C4-2B (cell line): ENCODE results near the gene TCEA2.
"Not testable (repeated sequence)": the region's sequence is repeated elsewhere in the genome, so short reads cannot be mapped to it uniquely, and the experiment has no call there.

ENCODE experiments used
- H3K27ac ChIP-seq: fragments of 450-650 bp; 2 replicates; pipeline ENCODE4 v1.5.1; 2017
- ZFX ChIP-seq: fragments of 450-650 bp; IDR thresholded peaks from 2 replicates; pipeline ENCODE4 v1.6.1; 2017
- TF ChIP-seq, protein P1 (sequence below): fragments of 450-650 bp; conservative IDR thresholded peaks from 2 replicates; pipeline ENCODE4 v1.5.1; 2017; ENCODE audit warnings: mild to moderate bottlenecking

TCEA2 gene

DNA sequence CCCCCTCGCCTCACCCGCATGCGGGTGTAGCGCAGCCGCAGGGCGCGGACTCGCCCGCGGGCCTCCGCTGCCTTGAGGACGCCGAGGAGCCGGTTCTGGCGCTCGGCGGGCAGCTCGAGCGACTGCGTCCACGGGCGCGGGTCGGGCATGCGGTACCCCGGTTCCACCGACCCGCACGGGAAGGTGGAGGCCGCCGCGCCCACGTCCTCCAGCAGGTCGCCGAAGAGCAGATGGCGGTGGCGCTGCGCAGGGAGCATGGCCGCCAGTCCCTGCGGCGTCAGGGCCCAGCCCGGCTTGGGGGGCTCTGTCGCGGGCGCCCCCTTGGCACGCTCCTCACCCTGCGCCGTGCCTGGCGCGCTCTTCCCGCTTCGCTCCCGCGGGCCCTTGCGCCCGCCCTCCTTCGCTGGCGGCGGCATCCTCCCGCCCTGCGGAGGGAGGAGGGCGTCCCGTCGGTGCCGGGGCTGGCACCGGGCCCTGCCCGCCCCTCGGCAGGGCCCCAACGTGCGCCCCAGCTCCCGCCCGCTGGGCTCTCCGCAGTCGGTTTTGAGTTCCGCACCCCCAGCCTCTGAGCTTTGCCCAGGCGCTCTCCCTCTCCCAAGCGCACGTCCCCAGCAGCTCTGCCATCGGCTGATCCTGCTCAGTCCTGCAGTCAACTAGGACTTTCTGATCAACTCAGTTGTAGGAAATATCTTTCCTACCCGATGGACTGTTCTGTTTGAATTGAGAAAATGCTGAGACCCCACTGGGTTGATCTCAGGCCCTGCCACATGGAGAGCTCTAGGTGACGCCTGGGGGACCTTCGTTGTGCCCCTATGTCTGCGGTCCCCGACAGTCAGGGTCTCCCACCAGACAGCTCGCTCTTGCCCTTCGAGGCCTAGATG lies 21.0 kb downstream of the TCEA2 start, which contains the start of gene LKAAEAR1:
Gene LKAAEAR1 (minus strand): TSS at position 595 of the 881 bp plus-strand sequence. CDS start 179 bp downstream, at position 416.
- TF ChIP-seq ZFX, result no peak
- TF ChIP-seq, protein P1, sequence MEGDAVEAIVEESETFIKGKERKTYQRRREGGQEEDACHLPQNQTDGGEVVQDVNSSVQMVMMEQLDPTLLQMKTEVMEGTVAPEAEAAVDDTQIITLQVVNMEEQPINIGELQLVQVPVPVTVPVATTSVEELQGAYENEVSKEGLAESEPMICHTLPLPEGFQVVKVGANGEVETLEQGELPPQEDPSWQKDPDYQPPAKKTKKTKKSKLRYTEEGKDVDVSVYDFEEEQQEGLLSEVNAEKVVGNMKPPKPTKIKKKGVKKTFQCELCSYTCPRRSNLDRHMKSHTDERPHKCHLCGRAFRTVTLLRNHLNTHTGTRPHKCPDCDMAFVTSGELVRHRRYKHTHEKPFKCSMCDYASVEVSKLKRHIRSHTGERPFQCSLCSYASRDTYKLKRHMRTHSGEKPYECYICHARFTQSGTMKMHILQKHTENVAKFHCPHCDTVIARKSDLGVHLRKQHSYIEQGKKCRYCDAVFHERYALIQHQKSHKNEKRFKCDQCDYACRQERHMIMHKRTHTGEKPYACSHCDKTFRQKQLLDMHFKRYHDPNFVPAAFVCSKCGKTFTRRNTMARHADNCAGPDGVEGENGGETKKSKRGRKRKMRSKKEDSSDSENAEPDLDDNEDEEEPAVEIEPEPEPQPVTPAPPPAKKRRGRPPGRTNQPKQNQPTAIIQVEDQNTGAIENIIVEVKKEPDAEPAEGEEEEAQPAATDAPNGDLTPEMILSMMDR, result peak; percentile 61; the same call in 1 of the 2 replicates
- no peak within 1 kb of the TSS for H3K27ac ChIP-seq

DNA sequence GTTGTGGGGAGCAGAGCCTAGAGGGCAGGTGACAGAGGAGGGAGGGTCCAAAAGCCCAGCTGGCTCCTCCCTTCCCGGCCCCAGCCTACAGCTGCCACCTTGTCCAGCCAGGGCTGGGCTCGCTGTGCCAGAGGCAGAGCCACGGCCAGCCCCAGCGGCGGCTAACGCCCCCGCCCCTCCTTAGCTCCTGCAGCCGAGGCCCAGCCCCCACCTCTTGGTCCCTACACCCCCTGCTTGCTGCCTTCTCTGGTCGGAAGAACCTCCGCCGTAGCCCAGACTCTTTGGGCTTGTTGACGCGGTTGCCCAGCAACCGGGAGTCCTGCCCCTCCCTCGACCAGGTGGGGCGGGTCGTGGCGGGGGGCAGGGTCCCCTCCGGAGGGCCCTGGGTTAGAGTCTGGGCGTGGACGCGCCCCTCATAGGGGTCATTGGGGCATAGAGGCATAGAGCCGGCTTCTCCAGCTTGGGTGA lies 21.7 kb downstream of the TCEA2 start:
- H3K27ac ChIP-seq, result no peak overlapping the region

DNA sequence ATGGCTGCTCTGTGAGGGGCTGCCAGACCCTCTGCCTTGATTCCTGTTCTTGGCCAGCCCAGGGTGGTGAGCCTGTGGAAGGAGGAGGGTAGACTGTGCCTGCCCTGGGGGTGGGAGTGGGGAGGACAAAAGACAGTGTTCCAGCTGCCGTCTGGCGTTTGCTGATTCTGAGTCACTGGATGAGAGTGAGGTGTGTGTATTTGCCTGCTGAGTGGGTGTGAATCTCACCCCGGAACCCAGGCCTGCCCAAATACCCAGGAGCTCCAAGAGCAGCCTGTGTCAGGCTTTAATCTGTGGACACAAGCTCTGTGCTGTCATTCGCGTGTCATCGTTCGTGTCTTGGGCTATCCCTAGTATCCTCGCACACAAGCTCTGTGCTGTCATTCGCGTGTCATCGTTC lies 23.8 kb downstream of the TCEA2 start:
- H3K27ac ChIP-seq, result no peak overlapping the region
- TF ChIP-seq, protein P1, result no peak

More for the DNA sequence above, 21.7 kb downstream of the TCEA2 start:
- no peak for TF ChIP-seq ZFX
- TF ChIP-seq, protein P1, result no peak

DNA sequence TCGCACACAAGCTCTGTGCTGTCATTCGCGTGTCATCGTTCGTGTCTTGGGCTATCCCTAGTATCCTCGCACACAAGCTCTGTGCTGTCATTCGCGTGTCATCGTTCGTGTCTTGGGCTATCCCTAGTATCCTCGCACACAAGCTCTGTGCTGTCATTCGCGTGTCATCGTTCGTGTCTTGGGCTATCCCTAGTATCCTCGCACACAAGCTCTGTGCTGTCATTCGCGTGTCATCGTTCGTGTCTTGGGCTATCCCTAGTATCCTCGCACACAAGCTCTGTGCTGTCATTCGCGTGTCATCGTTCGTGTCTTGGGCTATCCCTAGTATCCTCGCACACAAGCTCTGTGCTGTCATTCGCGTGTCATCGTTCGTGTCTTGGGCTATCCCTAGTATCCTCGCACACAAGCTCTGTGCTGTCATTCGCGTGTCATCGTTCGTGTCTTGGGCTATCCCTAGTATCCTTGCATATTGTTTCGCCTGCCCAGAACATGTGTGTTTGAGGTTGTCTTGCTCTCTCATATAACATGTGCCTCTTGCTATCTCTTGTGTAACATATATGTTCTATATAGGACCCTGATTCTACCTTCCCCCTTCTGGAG lies 24.3 kb downstream of the TCEA2 start:
- not testable (repeated sequence) for H3K27ac ChIP-seq

DNA sequence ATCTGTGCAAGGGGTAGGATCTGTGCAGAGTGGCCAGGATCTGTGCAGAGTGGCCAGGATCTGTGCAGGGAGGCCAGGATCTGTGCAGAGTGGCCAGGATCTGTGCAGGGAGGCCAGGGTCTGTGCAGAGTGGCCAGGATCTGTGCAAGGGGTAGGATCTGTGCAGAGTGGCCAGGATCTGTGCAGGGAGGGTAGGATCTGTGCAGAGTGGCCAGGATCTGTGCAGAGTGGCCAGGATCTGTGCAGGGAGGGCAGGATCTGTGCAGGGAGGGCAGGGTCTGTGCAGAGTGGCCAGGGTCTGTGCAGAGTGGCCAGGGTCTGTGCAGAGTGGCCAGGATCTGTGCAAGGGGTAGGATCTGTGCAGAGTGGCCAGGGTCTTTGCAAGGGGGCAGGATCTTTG lies 25.6 kb downstream of the TCEA2 start:
- H3K27ac ChIP-seq, result not testable (repeated sequence)

DNA sequence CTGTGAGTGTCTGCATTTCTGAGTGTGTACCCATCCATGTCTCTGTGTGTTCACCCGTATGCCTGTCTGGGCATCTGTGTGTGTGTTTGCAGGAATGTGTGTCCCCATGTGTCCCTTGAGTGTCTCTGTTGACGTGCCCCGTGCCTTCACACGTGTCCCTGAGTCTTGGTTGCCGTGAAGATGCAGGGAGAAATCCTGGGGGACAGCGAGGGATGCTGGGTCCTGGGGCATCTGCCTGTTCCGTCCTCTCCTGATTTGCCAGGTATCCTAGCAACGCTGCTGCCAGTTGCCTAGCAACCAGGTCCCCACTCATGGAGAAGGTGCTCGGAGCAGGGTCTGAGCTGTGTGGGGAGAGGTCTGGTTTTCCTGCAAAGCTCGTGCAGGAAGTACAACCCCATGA lies 27.2 kb downstream of the TCEA2 start:
- no peak for TF ChIP-seq ZFX
- TF ChIP-seq, protein P1, result no peak

DNA sequence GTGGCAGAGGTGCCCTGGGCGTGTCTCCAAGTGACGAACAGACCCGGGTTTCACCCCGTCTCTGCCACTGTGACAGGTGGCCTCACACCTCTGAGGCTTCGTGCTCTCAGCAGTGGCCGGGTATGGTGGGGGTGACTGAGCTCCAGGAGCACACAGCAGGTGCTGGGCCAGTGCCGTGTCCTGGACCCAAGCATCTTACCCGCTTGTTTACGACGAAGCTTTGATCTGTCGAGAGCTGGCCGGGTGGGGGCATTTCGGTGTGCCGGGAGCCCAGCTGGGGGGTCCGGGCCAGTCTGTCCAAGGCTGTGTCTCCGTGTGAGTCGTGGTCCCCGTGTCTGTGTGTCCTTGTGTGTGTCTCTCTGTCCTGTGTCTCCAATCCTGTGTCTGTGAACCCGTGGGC lies 28.3 kb downstream of the TCEA2 start:
- TF ChIP-seq ZFX, result no peak
- TF ChIP-seq, protein P1, result no peak
- H3K27ac ChIP-seq, result no peak overlapping the region

More for the DNA sequence above, 27.2 kb downstream of the TCEA2 start:
- no peak overlapping the region for H3K27ac ChIP-seq

DNA sequence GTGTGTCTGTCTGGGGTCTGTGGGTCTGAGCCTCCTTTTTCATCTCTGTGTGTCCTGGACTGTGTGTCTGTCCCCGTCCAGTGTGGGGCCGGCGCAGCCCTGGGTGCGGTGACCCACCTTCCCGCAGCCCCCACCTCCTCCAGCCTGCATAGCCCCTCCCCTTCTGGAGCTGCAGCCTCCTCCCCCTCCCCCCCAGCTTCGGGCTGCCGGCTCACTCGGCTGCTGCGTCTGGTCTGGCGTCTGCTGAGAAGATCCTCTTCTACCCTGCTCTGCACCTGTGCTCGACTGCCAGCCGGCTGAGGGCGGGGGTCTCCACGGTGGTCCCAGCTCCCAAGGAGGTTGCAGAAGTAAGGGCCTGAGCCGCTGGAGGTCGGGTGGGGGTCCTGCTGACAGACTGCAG lies 28.8 kb downstream of the TCEA2 start:
- TF ChIP-seq, protein P1, result no peak
- no peak for TF ChIP-seq ZFX
- no peak overlapping the region for H3K27ac ChIP-seq
